HG03521 (cell line): Measurements from ENCODE around the gene ATG12.
"Not testable (repeated sequence)": the region's sequence is repeated elsewhere in the genome, so short reads cannot be mapped to it uniquely, and the experiment has no call there.

Experiments
- ATAC-seq: cut with Tn5 transposase; IDR thresholded peaks from one replicate; pipeline ENCODE4 v1.9.1; 2021; ENCODE audit warnings: mild to moderate bottlenecking, moderate library complexity; ENCODE audit not compliant: unreplicated experiment

ATG12 gene

DNA sequence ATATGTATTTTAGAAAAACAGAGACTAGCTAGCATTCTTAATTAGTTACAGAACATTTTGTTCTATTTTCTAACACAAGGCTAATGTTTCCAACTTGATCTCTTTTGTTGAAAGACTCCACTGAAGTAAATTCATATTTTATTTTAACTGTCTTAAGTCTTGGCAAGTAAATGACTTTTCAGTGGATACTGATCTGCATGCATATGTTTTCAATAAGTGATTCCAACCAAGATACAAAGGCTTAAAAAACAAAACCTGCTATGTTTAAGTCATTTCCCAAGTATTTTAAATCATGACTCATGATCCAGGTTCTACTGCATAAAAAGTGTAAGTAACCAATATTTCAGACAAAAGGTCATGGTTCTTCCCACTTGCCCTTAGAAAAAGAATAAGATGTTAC is 30.6 kb downstream of the ATG12 start:
- ATAC-seq = no peak

DNA sequence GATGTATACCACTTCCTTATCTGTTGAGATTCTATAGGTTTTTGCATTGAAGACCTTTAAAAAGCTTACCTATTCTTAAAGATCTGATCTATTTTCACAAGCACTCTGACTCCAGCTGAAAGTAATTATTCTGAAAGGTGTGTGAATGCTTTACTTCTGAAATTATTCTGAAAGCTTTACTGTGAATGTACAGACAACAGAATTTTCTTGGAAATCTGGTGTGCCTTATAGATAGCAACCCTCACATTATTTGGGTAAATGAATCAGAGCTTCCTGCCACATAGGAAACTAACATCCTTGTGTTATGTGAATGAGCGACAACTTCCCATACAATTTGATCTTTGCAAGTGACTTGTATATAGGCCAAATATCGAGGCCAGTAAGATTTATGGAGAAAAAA is 31.4 kb downstream of the ATG12 start:
- no peak for ATAC-seq

DNA sequence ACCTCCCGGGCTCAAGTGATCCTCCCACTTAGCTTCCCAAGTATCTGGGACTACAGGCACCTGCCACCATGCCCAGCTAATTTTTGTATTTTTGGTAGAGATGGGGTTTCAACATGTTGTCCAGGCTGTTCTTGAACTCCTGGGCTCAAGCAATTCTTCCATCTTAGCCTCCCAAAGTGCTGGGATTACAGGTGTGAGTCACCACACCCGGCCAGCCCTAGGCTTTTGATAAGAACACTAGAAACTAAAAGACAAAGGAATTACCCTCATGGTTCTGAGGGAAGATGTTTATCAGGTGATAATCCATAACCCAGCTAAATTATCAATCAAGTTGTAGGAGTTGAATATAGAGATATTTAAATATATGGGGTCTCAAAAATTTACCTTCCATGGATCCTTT is 33.3 kb downstream of the ATG12 start:
- ATAC-seq = not testable (repeated sequence)

DNA sequence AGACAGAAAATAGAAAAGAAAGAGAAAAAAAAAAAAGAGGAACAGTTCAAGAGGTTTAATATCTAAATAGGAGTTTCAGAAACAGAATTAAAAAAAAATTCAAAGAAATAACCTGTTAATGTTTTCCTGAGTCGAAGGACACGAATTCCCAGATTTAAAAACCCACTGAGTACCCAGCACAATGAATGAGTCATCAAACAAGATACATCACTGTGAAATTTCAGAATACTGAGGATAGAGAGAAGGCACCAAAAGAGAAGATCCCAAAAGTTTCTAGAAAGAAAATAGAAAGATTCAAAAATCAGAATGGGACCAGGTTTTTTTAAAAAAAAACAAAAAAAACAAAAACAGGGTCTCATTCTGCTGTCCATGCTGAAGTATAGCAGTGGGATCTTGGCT is 33.7 kb downstream of the ATG12 start:
- ATAC-seq = no peak

DNA sequence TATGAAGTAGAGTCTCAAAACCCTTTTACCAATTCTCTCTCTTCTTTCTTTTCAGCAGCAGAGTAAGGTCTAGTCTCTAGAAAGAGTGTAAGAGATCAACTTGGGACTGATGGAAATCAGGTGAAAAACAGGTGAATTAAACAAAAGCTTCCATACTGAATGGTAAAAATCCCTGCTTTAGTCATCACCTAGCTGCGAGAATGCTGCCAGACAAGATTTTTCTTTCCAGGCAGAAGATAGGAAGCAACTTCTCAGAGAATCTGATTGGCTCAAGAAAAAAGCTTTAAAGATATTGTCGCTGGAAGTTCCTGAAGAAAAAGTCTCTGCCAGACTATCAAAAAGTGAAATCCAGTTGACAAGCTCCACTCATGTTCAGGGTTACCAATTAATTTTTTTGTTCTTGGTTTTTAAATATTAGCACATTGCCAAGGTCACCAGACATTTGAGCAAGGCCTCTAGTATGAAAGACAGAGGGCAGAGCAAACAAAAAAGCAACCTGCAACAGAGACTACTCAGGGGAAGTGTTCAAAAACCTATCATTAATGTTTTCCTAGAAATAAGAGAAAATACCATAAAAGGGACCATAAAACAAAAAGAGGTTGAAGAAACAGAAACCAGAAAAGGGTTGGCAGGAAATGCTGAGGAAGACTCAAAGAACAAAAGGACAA is 34.2 kb downstream of the ATG12 start:
- ATAC-seq = no peak

DNA sequence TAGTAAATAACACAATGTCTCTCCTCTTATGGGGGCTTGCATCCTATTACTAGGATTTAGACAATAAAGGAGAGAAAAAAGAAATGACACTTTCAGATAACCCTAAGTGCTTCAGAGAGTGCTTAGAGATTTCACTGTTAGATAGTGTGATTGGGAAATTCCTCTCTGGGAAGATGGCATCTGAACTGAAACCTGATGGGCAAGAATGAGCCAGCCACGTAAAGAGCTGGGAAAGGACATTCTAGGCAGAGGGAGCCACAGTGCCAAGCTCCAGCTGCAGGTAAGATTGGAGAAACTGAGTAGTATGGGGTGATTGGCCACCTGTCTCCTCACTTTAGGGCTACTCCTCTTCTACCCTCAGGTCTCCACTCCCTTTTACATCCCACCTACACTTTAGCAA is 39.4 kb downstream of the ATG12 start:
- no peak for ATAC-seq

DNA sequence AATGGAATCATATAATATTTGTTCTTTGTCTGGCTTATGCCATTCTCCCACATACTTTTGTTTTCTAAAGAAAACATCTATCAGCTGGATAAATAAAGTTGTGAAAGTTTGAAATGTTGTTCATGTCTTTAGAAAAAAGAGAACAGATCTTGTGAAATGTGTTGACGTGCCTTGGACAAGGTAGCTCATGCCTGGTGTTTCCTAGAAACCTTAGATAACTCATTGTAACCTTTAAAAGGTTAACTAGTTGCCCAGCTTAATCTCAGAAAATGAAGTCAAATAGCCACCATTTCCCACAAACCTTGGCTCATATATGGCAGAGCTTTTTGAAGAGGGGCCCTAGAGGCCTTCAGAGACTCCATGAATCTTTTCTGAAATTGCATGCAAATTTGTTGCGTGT is 40.2 kb downstream of the ATG12 start:
- ATAC-seq = no peak

DNA sequence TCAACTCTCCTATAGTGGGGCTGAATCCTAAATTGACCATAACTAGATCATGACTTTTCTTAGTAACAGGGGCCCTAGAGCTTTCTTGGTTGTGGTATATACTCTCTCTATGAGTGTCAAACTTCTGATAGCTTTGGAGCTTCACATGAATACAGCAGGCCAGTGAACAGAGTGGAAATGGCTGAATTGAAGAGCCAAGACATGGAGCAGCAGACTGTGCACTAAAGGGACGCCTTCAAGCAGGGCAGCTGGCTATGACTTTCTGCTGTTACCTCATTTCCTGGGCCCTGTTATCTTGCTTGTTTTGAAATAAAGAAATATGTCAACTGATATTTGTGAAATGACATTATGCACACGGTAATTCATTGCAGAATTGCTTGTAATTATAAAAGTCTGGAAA is 41.3 kb downstream of the ATG12 start:
- ATAC-seq = no peak

DNA sequence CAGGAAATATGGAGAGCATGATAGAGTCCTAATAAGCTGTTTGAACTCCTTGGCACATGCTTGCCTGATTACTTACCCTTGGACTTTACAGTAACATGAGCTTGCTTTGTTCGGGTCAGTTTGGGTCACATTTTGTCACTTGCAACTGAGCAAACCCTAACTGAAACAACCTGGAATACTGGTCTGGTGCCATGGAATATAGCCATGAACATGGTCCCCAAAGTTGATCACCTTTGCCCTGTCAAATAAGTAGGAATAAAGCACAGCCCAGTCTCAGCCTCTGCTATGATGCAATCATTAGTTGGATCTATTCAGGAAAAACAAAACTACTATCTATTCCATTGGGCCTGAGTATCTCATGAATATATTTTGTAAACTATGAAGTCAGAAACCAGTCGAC is 43.1 kb downstream of the ATG12 start:
- ATAC-seq = no peak

DNA sequence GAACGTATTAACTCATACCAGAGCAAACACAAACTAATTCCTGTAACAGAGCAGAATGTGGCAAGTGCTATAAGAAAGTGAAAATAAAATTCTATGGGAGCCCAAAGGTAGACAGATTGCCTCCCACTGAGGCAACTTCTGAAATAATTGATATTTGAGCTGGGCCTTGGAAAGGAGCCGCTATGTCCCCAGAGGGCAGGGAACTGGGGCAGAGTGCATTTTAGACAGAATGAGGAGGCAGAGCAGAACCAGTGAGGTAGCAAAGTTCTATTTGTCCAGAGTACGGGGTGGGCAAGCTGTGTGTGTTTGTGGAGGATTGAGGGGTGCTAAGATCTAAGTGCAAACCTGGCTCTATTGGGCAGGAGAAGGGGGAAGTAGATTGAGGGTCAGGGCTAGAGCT is 44.7 kb downstream of the ATG12 start:
- ATAC-seq = no peak

DNA sequence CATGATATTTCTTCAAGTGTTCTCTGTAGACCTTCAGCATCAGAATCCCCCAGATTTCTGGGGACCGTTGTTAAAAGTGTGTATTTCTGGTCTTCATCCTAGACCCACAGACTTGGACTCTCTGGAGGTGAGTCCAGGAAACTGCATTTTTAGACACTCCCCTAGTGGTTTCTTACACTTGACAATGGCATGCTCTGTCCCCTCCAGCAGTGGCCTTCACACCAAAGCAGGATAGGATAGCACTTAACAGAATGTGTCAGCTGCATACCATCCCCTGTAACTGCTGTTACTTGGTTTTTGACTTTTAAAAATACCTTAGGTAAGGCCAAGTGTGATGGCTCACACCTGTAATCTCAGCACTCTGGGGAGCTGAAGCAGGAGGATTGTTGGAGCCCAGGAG is 45.7 kb downstream of the ATG12 start:
- ATAC-seq = no peak

DNA sequence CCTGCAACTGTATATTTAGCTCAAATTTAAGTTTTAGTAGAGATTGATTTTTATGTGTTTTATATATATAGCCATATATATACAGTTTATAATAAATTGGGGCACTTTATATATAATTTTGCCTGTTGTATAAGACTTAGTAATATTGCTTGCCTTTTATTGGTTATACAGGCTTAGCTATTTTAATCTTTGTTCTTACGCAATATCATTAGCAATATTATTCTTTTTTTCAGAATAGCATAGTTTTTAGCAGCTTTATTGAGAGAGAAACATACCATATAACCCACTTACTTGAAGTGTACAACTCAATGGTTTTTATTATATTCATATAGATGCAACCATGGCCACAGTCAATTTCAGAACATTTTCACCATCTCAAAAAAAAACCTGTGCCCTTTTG is 52.9 kb downstream of the ATG12 start:
- ATAC-seq = no peak

DNA sequence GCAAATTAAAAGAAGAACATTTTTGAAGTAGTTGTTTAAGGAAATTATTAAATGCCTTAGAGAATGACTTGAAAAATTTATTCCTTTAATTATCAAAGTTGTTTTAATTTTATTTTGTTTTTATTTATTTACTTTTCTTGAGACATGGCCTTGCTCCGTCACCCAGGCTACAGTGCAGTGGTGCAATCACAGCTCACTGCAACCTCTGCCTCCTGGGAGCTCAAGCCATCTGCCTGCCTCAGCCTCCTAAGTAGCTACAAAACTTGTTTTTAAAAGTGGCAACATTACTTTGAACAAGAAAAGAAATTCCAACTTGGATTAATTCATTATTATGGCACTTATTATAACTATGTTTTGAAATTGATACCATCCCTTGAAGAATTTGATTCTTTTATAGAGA is 53.9 kb downstream of the ATG12 start:
- ATAC-seq = no peak

DNA sequence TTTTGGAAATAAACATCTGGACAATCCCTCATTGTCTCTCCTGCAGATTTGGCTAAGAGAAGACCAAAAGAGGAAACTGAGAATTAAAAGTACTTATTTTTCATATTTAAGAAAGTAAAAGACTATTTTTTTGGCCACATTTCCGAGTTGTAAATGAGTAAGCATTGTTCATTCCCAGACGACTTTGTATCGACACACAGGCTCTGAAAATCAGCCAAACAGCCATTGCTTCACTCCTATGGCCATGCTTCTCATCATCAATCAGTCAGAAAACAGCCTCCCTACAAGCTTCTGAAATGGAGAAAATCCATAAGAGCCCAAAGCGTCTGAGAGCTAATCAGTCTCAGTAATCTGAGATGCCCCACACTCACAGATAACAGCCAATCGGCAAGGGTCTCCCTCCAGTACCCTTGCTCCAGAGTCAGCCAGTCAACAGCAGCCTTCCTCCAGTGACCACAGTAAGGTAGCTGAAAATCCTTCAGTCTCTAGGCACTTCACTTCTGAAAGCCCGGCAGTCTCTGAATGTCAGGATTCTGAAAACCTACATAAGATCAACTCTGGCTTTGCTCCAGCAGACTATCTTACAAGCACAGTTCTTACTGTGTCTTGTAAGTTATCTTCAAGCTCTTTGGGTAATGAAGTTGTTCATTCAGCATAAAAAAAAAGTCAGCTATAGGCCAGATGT is 55.8 kb downstream of the ATG12 start:
- ATAC-seq = no peak

DNA sequence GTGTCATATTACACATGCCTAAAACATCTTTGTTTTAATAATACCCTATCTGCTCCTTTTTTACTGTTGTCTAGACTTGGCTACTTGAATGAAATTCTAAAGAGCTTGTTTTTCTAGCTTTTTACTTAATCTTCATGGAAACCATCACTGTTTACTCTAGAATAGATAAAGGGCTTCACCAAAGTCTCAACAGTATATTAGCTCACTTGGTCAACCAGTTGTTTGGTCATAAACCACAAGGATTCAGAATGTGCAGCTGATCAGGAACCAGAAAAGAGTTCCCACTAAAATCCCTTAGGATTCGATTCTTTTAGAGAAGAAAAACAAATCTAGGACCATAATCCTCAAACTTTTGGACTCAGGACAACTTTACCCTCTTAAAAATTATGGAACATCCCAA is 62.9 kb downstream of the ATG12 start:
- no peak for ATAC-seq
